DOHH2 (cell line): ENCODE measurements around the gene ELP4.

Experiments
- CTCF ChIP-seq: fragments of 200-600 bp; sonication (generic); IDR thresholded peaks from one replicate; pipeline ENCODE4 v1.5.1; 2014; ENCODE audit warnings: antibody characterized with exemption, mild to moderate bottlenecking, low read depth, low read length; ENCODE audit not compliant: poor library complexity, severe bottlenecking
- EZH2phosphoT487 ChIP-seq: fragments of 200-600 bp; sonication (generic); IDR thresholded peaks from 2 replicates; pipeline ENCODE4 v1.6.1; 2017; ENCODE audit warnings: borderline replicate concordance, mild to moderate bottlenecking, antibody characterized with exemption, low read length, moderate library complexity, mixed read lengths

DNA sequence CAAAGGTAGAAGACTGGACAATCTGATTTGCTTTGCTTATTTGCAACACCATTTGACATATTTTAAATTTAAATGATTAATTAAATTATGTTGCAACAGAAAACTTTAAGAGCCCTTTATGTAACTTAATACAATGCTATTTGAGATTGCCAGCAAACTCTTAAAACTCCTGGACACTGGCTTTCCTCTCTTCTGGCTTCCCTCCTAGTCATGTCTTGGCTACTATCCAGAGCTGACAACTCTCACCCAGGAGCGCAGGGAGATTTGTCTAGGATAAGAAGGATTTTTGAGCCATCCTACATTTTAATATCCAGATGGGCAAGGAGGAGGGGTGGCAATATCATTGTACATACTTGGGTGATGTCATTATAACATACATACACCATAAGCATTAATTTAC, 134.3 kb downstream of the ELP4 start:
- TF ChIP-seq CTCF (no peak), EZH2phosphoT487 (no peak)
